Left renal pelvis (tissue), 4 donors: ENCODE results near the gene CD48. TPM values are rescaled to one million over a fixed set of nuclear protein-coding genes. Genes with fewer than 3 reads are reported as not detected.

Source experiments
- DNase-seq, 4 donors: peaks; one replicate each; pipeline ENCODE4 v3.0.0-alpha.2; 2013; ENCODE audit warnings: low read depth in 4 of 4, low spot score in 3 of 4
- polyA plus RNA-seq, 4 donors: library from polyadenylated mRNA; unstranded; fragments of 120-200 nt; gene quantifications; one replicate each; pipeline ENCODE4 v1.2.1, GENCODE V29; 2013; ENCODE audit not compliant: insufficient read length in 4 of 4

The CD48 gene
- polyA plus RNA-seq, 4 donors, result 1.4 to 2.0 (median 1.6) TPM

DNA sequence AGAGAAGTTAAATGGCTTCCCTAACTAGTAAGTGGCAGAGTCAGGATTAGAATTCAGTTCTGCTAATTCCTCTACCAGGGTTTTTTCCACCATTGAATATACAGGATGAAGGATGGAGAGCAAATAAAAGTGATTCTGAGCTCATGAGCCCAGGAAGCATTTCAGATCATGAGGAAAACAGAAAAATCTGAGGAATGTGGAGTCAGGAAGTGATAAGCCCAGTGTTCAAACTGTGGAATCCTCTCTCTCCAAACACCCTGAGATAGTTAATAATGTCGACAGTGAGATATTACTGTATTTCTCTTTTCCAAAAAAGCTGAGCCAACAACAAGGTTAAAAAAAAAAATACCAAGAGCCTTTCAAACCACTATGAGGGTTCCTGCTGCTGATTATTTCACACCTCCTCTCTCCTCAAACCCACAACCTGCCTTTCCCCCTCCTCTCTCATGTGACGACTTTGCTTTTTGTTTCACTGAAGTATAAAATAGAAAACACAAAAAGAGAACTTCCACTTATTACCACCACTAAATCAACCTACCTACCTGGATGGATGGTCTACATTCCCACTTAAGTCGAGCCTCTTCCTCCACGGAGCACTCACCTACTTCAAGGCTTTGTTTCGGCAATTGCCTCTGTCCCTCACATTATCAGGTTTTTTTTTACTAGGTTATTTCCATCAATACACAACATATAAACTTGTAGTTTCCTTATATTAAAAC lies 73.6 kb downstream of the CD48 start:
- no peak for DNase-seq

DNA sequence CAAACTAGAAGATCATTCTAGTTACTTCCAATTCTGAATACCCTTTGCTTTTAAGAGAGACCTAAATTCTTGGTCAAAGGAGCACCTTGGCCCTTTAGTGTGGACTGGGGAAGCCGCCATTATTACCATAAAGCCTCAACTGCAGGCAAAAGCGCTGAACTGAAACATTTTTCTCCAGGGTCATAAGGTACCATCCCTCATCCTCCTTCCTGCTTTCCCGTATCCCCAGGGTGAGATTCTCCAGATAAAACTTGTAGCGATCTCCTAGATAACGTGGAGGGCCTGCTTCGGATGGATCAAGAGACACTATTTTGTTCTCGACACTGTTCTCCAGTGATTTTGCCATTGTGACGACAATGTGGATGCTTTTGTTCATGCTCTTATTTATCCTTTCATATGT lies 74.6 kb downstream of the CD48 start:
- no peak for DNase-seq

DNA sequence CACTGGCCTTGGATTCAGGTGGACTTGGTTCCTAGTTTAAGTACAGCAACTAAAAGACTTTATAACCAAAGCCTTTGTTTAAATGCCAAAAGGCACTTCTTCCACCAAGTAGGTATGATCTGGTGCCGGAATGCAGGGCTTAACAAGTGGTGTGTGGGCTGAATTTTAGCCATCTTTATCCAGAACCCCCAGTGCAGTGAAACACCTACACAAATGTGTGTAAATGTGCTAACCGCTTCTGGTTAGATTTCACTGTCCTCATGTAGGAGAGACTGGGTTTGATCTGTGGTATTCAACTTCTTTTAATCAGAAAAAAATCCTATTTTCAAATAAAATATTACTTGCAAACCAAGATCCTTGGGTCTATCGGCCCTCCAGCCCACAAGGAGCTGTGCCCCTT lies 75.1 kb downstream of the CD48 start:
- DNase-seq, result no peak

DNA sequence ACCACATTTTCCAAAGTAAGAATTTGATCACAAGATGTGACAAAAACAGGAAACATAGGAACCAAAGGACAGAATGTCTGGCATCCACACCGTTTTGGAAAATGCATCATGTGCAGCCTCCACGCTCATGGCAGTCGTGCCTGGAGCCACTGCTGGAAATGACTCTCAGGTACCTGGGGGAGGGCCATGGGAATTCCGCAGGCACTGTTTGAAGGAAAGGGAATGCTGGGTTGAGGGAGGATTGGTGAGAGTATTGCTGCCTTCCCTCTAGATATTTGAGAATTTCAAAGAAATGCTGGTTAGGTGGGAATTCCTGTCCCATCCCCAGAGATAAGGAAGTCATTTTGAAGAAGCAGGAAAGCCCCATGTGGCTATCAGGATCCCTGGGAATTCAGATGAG lies 75.5 kb downstream of the CD48 start:
- DNase-seq, result no peak

DNA sequence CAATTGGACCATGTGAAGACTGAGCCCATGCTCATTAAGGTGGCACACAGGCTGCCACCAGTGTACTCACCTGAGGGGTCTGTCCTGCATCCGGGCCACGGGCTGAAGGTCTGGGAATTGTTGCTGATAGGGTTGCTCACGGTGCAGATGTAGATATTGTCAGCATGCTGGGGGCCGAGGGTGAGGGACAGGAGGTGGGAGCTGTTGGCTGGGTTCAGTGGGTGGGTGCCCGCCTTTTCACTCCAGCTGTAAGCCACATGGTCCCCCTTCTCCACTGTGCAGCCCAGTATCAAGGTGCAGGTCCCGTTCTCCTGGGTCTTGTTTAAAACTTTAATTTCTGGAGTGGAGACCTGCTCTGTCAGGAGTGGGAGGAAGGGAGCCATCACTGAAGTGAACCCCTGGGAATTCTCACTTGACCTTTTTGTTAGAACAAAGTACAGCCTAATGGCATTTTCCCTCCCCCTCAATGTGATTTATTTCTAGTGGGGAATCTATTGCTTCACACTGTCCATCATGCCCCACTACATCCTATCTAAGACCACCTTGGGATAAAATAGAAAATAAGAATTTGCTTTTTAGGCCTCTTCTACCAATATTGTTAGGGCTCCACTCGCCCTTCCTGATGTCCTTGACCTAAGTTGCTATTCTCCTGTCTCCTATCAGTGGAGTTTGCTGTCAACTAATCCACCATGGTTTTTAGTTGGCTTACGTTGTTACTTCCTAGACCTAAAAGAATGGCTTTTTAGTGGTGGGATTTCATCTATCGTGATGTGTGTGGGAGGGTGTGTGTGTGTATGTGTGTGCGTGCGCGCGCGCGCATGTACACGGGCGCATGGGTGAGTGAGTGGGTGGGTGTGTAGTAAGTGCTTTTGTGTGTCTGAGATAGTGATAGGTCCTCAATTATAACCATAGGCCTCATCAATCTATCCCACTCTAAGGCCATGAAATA lies 76.8 kb downstream of the CD48 start:
- no peak for DNase-seq

DNA sequence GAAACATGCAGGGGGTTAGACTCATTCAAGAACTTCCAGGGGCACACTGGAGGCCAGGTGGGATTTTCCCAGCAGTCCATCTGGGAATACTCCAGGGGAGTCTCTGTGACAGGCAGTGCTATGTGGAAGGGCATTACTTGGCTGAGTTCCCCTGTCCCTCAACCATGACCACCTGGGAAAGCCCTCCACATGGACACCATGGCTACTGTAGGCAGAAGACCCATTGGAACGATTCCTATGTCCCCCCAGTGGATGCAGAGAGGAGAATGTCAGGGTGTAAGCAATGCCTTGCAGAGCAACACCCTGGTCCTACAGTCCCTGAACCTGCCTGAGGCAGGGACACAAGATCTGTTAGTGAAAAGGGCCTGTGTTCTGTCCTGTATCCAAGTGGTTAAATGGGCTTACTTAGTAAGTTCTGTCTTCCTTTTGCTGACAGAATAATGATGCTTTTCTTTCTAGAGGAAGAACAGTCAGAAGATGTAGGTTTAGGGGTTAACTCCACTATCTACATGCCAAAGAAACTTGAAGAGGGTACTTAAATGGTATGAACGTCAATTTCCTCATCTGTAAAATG lies 78.2 kb downstream of the CD48 start:
- DNase-seq, result no peak

DNA sequence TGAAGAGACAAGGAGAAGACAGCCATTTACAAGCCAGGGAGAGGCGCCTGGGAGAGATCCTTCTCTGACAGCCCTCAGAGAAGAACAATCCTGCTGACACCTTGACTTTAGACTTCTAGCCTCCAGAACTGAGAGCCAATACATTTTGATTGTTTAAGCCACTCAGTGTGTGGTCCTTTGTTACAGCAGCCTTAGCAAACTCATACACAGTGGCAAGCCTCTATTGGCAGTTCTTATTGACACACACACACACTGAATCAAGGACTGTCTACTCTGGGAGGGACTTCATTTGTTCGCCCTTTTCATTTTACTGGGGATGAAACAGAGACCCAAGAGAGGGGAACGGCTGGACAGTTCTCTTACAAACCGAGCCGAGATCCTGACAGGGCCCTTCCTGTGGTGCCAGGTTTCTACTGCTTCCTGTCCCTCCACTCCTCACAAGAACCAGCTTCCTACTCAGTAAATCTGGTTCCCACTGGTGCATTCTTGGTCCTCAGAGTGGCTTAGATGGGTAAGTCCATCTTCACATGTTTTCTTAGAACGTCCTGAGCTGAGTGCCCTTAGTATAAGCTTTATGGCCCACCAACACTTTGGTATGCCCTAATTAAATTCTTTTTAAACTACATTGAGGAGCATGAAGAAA lies 79.5 kb downstream of the CD48 start:
- DNase-seq, result no peak

DNA sequence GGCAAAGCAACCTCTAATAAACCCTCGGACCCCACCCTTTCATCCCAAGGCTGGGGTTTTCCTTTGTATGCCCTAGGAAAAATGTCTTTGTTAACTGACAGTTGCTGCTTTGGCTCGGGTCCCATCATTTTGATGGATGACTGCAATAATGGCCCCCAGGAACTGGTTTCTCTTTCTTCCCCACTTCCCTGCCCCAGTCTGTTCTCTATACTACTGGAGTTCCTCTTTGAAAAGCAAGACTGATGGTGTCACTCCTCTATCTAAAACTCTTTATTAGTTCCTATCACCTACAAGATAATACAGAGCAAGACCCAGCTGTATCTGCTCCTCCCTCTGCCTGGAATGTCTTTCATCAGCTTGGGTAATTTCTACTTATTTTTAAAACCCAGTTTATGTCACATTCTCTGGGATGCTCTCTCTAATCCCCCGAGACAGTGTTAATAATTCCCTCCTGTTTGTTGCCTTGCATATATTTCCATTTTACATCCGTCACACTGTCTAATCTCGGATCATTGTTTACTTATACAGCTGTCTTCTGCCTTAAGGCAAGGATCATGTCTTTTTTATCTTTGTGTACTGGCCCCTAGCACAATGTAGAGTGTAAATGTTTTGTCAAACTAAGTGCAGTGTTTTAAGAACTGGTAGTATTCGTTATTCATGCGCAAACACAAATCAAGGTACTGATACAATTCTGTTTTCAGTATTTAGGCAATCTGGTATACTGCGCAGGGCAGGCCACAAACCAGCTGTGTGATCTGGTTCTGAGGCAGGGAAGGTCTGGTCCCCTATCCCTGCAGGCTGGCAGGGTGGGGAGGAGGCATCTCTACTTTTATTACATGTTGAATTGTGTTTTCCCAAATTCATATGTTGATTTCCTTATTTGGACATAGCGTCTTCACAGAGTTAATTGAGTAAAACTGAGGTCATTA lies 80.8 kb downstream of the CD48 start:
- DNase-seq, result no peak

DNA sequence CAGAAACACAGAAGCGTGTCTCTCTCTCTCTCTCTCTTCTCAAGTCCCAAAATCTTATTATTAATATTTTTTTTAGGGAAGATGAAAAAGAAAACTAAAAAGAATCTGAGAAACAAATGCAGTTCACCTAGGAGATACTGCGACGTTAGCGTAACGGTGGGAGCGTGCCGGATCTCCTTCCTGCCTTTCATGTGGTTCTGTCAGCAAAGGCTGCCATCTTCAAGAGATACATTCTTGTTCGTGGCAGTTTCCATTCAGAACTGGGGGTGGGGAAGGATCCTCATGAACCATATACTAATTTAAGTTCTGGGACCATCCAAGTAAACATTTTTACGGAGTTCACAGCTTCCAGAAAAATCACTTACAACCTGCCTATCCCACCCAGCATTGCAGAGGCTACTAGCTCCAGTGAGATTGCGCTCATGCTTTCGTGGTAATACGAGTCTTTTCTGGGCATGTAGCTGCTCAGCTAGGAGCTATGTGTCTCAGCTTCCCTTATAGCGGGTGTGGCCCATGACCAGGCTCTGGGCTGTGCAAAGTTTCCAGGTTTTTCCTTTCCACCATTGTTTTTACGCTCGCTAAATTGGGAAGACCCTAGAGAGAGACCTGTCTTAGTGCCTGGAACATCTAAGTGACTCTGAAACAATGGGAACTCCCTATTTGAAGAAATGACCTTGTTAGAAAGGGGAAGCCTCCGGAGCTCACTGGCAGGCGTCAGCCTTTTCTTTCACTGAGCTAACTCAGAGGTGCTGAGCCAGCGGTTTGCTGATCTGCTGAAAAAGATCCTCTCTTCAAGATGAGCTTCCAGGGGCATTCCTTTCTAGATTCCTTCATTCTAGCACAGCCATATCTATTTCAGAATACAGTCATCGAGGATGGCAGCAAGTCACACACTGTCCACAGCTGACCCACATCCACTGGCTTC lies 82.1 kb downstream of the CD48 start:
- no peak for DNase-seq

DNA sequence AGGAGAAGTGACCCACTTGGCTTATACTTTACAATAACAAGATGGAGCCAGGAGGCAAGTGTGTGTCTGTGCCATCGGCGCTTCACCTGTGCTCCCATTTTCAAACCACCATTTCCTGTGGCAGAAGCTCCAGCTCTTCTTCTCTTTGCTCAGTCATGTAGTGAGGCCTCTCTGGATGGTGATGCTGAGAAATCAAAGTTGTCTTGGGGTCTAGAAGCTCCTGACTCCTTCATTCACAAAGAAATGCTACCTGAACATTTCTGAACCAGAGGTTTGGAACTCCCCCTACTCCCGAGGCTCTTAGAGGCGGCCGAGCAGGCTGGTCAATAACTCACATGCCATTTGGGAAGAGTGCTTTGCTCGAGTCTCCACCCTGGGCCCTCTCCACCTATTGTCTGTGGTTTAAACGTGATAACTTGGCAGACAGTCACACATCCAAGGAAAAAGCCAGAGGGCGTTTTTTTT lies 82.8 kb downstream of the CD48 start:
- no peak for DNase-seq

Other genes starting within 250 kb of the CD48 start
- under 1 TPM; 0.06 to 0.37 (median 0.15) TPM for gene SLAMF6, start 188.6 kb downstream of the CD48 start, polyA plus RNA-seq
- 1 to 10 TPM in 2 of 4 donors, under 1 TPM in 2; 0.80 to 2.0 (median 1.2) TPM for gene CD84, start 132.3 kb downstream of the CD48 start, polyA plus RNA-seq
- under 1 TPM; 0.07 to 0.23 (median 0.13) TPM for gene SLAMF1, start 64.8 kb downstream of the CD48 start, polyA plus RNA-seq
- under 1 TPM; 0.30 to 0.68 (median 0.41) TPM for gene SLAMF7, start 27.4 kb upstream of the CD48 start, polyA plus RNA-seq
- under 1 TPM in 3 of 4 donors, not detected in 1; 0.17 to 0.49 (median 0.31) TPM for gene LY9, start 84.4 kb upstream of the CD48 start, polyA plus RNA-seq
- gene CD244, start 151.1 kb upstream of the CD48 start, polyA plus RNA-seq, result under 1 TPM; 0.07 to 0.42 (median 0.19) TPM
- 1 to 10 TPM in 3 of 4 donors, under 1 TPM in 1; 0.30 to 4.7 (median 1.9) TPM for gene ITLN1, start 173.4 kb upstream of the CD48 start, polyA plus RNA-seq
- gene ITLN2, start 243.0 kb upstream of the CD48 start, polyA plus RNA-seq, result not detected